Transverse colon (tissue), 3 donors: ENCODE data around the gene PRCC.

Experiments used
- CTCF ChIP-seq, 5 experiments: fragments of 200-600 bp in 3 of 5; fragments of 450-650 bp in 2 of 5; sonication (generic) in 3 of 5; IDR thresholded peaks; 1 replicate in 2 of 5; 2 replicates in 3 of 5; pipeline ENCODE4 v1.5.1; 2016 to 2017; ENCODE audit warnings: antibody characterized with exemption in 5 of 5, inconsistent platforms in 3 of 5, mild to moderate bottlenecking in 2 of 5, moderate library complexity in 1 of 5
- POLR2A ChIP-seq: fragments of 450-650 bp; IDR thresholded peaks from one replicate; pipeline ENCODE4 v1.6.1; 2016; ENCODE audit warnings: antibody characterized with exemption, mild to moderate bottlenecking, moderate library complexity

DNA sequence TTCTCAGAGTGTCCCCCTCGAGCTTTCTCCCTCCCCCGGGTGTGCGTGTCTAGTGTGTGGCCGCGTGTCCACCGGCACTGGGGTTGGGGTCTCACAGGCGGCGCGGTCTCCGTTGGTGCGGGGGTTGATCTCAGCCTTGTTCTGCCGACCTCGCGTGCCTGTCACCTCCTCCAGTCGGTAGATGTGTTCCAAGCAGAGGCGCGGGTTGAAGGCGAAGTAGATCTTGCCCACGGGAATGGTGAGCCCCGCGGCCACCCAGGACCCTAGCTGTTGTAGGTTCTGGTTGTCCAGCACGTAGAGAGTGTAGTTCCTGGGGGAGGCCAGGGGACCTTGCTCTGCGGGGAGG lies 81.8 kb downstream of the PRCC start:
- TF ChIP-seq CTCF (IDR thresholded peaks at IDR 0.05) (no peak), POLR2A (no peak)
